GM23338 (cell line): ENCODE data around the gene NOX5. TPM values are rescaled to one million over a fixed set of nuclear protein-coding genes. Genes with fewer than 3 reads are reported as not detected.

Experiments used
- ATAC-seq: fragments of 200-7000 bp; cut with Tn5 transposase; 3 replicates; pipeline ENCODE4 v1.9.1; 2020
- DNase-seq: peaks from one replicate; pipeline ENCODE4 v3.0.0-alpha.2; 2015; ENCODE audit warnings: low spot score
- H2AFZ ChIP-seq: fragments of 200-600 bp; sonication (generic); 2 replicates; pipeline ENCODE4 v1.8.0; 2016; ENCODE audit warnings: antibody characterized with exemption, mild to moderate bottlenecking, moderate library complexity
- H3F3A ChIP-seq: fragments of 200-600 bp; sonication (generic); replicated peaks from 2 replicates; pipeline ENCODE4 v1.8.0; 2017; ENCODE audit warnings: antibody characterized with exemption, mixed run types, low read depth
- H3K27ac ChIP-seq: fragments of 200-600 bp; sonication (generic); 2 replicates; pipeline ENCODE4 v1.6.1; 2016; ENCODE audit warnings: low read depth
- H3K27me3 ChIP-seq: fragments of 200-600 bp; sonication (generic); 2 replicates; pipeline ENCODE4 v1.8.0; 2016; ENCODE audit warnings: mild to moderate bottlenecking, mixed run types, moderate library complexity; ENCODE audit not compliant: insufficient read depth
- H3K36me3 ChIP-seq: fragments of 200-600 bp; sonication (generic); 2 replicates; pipeline ENCODE4 v1.8.0; 2016; ENCODE audit warnings: mild to moderate bottlenecking; ENCODE audit not compliant: insufficient read depth
- H3K4me1 ChIP-seq: fragments of 200-600 bp; sonication (generic); 2 replicates; pipeline ENCODE4 v1.8.0; 2016; ENCODE audit warnings: mild to moderate bottlenecking, moderate library complexity; ENCODE audit not compliant: insufficient read depth
- H3K4me2 ChIP-seq: fragments of 200-600 bp; sonication (generic); 2 replicates; pipeline ENCODE4 v1.7.1; 2017; ENCODE audit warnings: mixed run types
- H3K4me3 ChIP-seq: fragments of 200-600 bp; sonication (generic); 2 replicates; pipeline ENCODE4 v1.6.1; 2016; ENCODE audit warnings: mixed run types
- H3K79me2 ChIP-seq: fragments of 200-600 bp; sonication (generic); replicated peaks from 2 replicates; pipeline ENCODE4 v1.8.0; 2017; ENCODE audit warnings: mild to moderate bottlenecking; ENCODE audit not compliant: insufficient read depth
- H3K9me2 ChIP-seq: fragments of 200-600 bp; sonication (generic); 2 replicates; pipeline ENCODE4 v1.8.0; 2017; ENCODE audit not compliant: insufficient read depth
- H4K20me1 ChIP-seq: fragments of 200-600 bp; sonication (generic); replicated peaks from 2 replicates; pipeline ENCODE4 v1.8.0; 2017; ENCODE audit warnings: mild to moderate bottlenecking; ENCODE audit not compliant: insufficient read depth
- H3K27ac Mint-ChIP-seq: 2 replicates; pipeline ENCODE4 v1.8.0; 2020; ENCODE audit warnings: inconsistent platforms, mild to moderate bottlenecking, moderate library complexity, mixed read lengths
- H3K27me3 Mint-ChIP-seq: 3 replicates; pipeline ENCODE4 v1.8.0; 2022; ENCODE audit warnings: low read depth, mild to moderate bottlenecking, moderate library complexity, mixed read lengths, inconsistent platforms; ENCODE audit not compliant: insufficient read depth, poor library complexity
- H3K36me3 Mint-ChIP-seq: 3 replicates; pipeline ENCODE4 v1.8.0; 2021; ENCODE audit warnings: low read depth, mild to moderate bottlenecking, inconsistent platforms, moderate library complexity, mixed read lengths
- H3K4me1 Mint-ChIP-seq: 3 replicates; pipeline ENCODE4 v1.8.0; 2020; ENCODE audit warnings: mild to moderate bottlenecking, inconsistent platforms, mixed read lengths
- H3K4me3 Mint-ChIP-seq: 3 replicates; pipeline ENCODE4 v1.8.0; 2021; ENCODE audit warnings: moderate library complexity, mild to moderate bottlenecking, inconsistent platforms, mixed read lengths
- H3K9me3 Mint-ChIP-seq: 3 replicates; pipeline ENCODE4 v1.8.0; 2020; ENCODE audit warnings: moderate library complexity, mild to moderate bottlenecking, inconsistent platforms, mixed read lengths
- CTCF ChIP-seq, 2 experiments: fragments of 200-600 bp in 1 of 2; sonication (generic) in 1 of 2; conservative IDR thresholded peaks; 2 replicates each; pipeline versions ENCODE4 v1.5.1 to v1.6.1; 2016 to 2017; ENCODE audit warnings: antibody characterized with exemption in 2 of 2, low read depth in 2 of 2, mild to moderate bottlenecking in 2 of 2, moderate library complexity in 1 of 2
- ETS1 ChIP-seq: IDR thresholded peaks from 2 replicates; pipeline ENCODE4 v1.6.1; 2016; ENCODE audit warnings: antibody characterized with exemption
- EZH2phosphoT487 ChIP-seq: fragments of 200-600 bp; sonication (generic); IDR thresholded peaks from one replicate; pipeline ENCODE4 v1.8.1; 2018; ENCODE audit warnings: antibody characterized with exemption; ENCODE audit not compliant: unreplicated experiment
- JUNB ChIP-seq: IDR thresholded peaks from one replicate; pipeline ENCODE4 v1.6.1; 2016; ENCODE audit warnings: antibody characterized with exemption; ENCODE audit not compliant: unreplicated experiment
- NANOG ChIP-seq: IDR thresholded peaks from 2 replicates; pipeline ENCODE4 v1.6.1; 2016; ENCODE audit warnings: antibody characterized with exemption, borderline replicate concordance
- POLR2AphosphoS5 ChIP-seq: IDR thresholded peaks from 2 replicates; pipeline ENCODE4 v1.6.1; 2016; ENCODE audit warnings: antibody characterized with exemption, low read depth
- REST ChIP-seq: IDR thresholded peaks from one replicate; pipeline ENCODE4 v1.6.1; 2018; ENCODE audit warnings: antibody characterized with exemption; ENCODE audit not compliant: unreplicated experiment
- STAT1 ChIP-seq: IDR thresholded peaks from one replicate; pipeline ENCODE4 v1.6.1; 2016; ENCODE audit warnings: antibody characterized with exemption; ENCODE audit not compliant: unreplicated experiment
- ZNF114 ChIP-seq: fragments of 250-450 bp; sonication (Bioruptor Pico); IDR thresholded peaks from 2 replicates; pipeline ENCODE4 v1.5.0; 2020; ENCODE audit warnings: mild to moderate bottlenecking, moderate library complexity
- ZNF462 ChIP-seq: fragments of 250-450 bp; sonication (Bioruptor Pico); IDR thresholded peaks from 2 replicates; pipeline ENCODE4 v1.5.0; 2020; ENCODE audit warnings: mild to moderate bottlenecking, moderate library complexity
- polyA plus RNA-seq: library from polyadenylated mRNA; unstranded; fragments of >200 nt; fragmentation: Nextera tagmentation; extraction: Ambion mirVana; gene quantifications from 2 replicates; pipeline ENCODE4 v1.2.1, GENCODE V29; 2016
- total RNA-seq: library from RNA; depleted of rRNA; stranded (reverse); fragments of >200 nt; shearing (Covaris generic); gene quantifications from 2 replicates; pipeline ENCODE4 v1.2.3, GENCODE V29; 2014

The NOX5 gene
- total and polyA plus RNA-seq, 2 experiments from 2014 or later, result 0.03 TPM; not detected in 1

- TF ChIP-seq CTCF (conservative IDR thresholded peaks at IDR 0.05; ENCODE audit: low read depth in 2 of 2), result no peak
- TF ChIP-seq JUNB, result no peak
- no peak for TF ChIP-seq EZH2phosphoT487
- TF ChIP-seq REST, result no peak
- no peak for TF ChIP-seq NANOG
- no peak for TF ChIP-seq ETS1
Observed at GRCh38 chr15:69004011-69004410, 10.5 kb upstream of the NOX5 start (continued).

GRCh38 chr15:69008056-69008455 is 6.4 kb upstream of the NOX5 start:
- no peaks in the 10 kb centered on the region for H3F3A ChIP-seq
- no peak overlapping the region for H2AFZ ChIP-seq
- H3K4me1 ChIP-seq, result no peaks in the 10 kb centered on the region
- peaks cover 8% of the 10 kb centered on the region for H3K36me3 Mint-ChIP-seq
- ATAC-seq (no peak), DNase-seq (no peak)
- no peaks in the 10 kb centered on the region for H4K20me1 ChIP-seq
- H3K9me2 ChIP-seq, result no peaks in the 10 kb centered on the region
- H3K4me2 ChIP-seq, result no peak overlapping the region
- no peaks in the 10 kb centered on the region for H3K27me3 ChIP-seq
- peaks cover 20% of the 10 kb centered on the region for H3K9me3 Mint-ChIP-seq
- peaks cover 9% of the 10 kb centered on the region for H3K36me3 ChIP-seq
- no peak overlapping the region for H3K4me3 ChIP-seq
- H3K27ac Mint-ChIP-seq, result no peak overlapping the region
- H3K79me2 ChIP-seq, result no peaks in the 10 kb centered on the region
- H3K27me3 Mint-ChIP-seq, result peaks cover 2% of the 10 kb centered on the region
- H3K4me3 Mint-ChIP-seq, result no peak overlapping the region
- peaks cover 2% of the 10 kb centered on the region; the same call in 2 of the 3 replicates for H3K4me1 Mint-ChIP-seq
- H3K27ac ChIP-seq, result no peak overlapping the region
- no peak for TF ChIP-seq ZNF114 (CRISPR knock-in tag)
- no peak for TF ChIP-seq POLR2AphosphoS5
- TF ChIP-seq JUNB, result no peak
- TF ChIP-seq CTCF (conservative IDR thresholded peaks at IDR 0.05; ENCODE audit: low read depth in 2 of 2), result no peak
- TF ChIP-seq ZNF462 (CRISPR knock-in tag), result no peak
- TF ChIP-seq STAT1, result no peak
